Activated naive CD4-positive, alpha-beta T cell treated with anti-CD3 and anti-CD28 coated beads for 36 hours (primary cell): ENCODE data around the gene SLC17A2. TPM values are rescaled to one million over a fixed set of nuclear protein-coding genes. Genes with fewer than 3 reads are reported as not detected.
A peak's percentile ranks its signal among the peaks of the same experiment; 100 is the strongest.

Experiments
- CTCF ChIA-PET: fragments of 350-600 bp; sonication (Branson Sonifier 250); formaldehyde crosslinking; loops from one replicate; lab custom pipeline; 2021; ENCODE audit warnings: antibody characterized with exemption; lab: Charles Lee
- DNase-seq: peaks from one replicate; pipeline ENCODE4 v3.0.0-alpha.2; 2020
- H3K27ac Mint-ChIP-seq: one replicate; pipeline ENCODE4 v1.8.0; 2021; ENCODE audit warnings: mild to moderate bottlenecking, mixed read lengths
- H3K27me3 Mint-ChIP-seq: one replicate; pipeline ENCODE4 v1.8.0; 2021; ENCODE audit warnings: low read depth, mixed read lengths
- H3K36me3 Mint-ChIP-seq: one replicate; pipeline ENCODE4 v1.8.0; 2021; ENCODE audit warnings: low read depth, mixed read lengths
- H3K4me1 Mint-ChIP-seq: one replicate; pipeline ENCODE4 v1.8.0; 2021; ENCODE audit warnings: low read depth, mixed read lengths
- H3K4me3 Mint-ChIP-seq: one replicate; pipeline ENCODE4 v1.8.0; 2021; ENCODE audit warnings: mild to moderate bottlenecking, moderate library complexity, mixed read lengths
- H3K9me3 Mint-ChIP-seq: one replicate; pipeline ENCODE4 v1.8.0; 2021; ENCODE audit warnings: mixed read lengths
- intact Hi-C: fragments of 100-400 bp; cut with micrococcal nuclease; formaldehyde crosslinking; loops from one replicate; pipeline ENCODE4 v1.15.1; 2023
- total RNA-seq, 2 experiments: library from RNA; stranded (reverse); gene quantifications; one replicate each; pipeline ENCODE4 v1.2.3, GENCODE V29; 2021

Gene SLC17A2
- total RNA-seq, 2 experiments from 2014 or later = 0.07 to 0.14 TPM

DNA sequence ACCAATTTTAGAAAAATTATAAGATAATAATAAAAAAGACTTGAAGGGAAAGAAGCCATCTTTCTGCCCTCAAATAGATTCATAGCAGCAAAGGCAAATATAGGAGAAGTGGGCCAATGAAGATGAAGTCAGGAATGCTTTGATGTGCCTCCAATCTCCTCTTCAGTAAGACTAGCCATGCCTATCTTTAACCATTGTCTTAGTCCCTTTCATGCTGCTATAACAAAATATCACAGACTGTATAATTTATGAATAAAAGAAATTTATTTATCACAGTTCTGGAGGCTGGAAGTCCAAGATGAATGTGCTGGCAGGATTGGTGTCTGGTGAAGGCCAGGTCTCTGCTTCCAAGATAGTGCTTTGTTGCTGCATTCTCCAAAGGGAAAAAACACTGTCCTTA is 37.6 kb downstream of the SLC17A2 start:
- no peak overlapping the region for H3K27ac Mint-ChIP-seq
- no peaks in the 10 kb centered on the region for H3K9me3 Mint-ChIP-seq
- CTCF ChIA-PET = no interaction called here
- no peaks in the 10 kb centered on the region for H3K36me3 Mint-ChIP-seq
- no peak overlapping the region for H3K4me3 Mint-ChIP-seq
- DNase-seq = no peak
- H3K4me1 Mint-ChIP-seq = no peaks in the 10 kb centered on the region
- peaks cover 2% of the 10 kb centered on the region for H3K27me3 Mint-ChIP-seq
- intact Hi-C loops = no loop called here

DNA sequence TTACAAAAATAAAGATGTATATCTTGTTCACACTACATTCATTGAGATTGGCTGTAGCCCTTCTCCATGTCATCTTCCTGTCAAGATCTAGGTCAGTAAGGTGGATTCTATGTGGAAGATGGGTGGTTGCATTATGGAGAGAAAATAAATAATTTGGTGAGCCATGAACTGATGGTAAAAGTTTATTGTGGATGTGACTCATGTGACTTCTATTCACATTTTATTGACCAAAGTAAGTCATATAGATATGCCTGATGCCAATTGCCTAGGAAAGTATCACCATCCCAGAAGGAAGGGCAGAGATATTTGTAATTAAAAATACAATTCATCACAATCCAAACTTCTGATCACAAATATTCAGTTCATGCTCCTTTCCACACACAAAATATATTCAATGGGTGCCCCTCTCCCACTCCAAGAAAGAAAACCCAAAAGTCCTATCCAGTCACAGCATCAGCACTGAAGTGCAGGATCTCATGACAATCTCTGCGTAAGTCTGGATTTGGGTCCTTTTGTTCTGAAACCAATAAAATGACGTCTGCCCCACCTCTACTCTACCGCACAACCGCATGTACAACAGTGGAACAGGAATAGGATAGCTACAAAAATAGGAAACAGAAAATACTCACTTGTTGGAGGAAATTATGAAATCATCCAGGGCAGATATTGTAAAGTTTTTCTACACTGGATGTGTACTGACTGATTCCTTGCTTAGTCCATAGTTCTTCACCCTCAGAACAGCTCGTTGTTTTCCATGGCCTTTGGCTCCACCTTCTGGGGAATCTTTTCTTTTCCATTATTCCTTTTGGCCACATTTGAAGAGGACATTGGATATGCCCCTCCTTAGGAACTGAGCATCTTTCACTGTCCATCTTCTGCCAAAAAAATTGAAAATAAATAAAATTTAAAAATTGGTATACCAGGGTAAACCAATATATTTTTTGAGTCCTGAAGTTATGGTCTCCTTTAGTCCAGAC is 40.3 kb downstream of the SLC17A2 start:
- CTCF ChIA-PET = interaction anchor here (0.7 to 1.8 kb wide), 3 partner anchors 9 to 187 kb away, joined by 3 to 5 read pairs (median 4); no protein-coding TSS in a partner anchor
- H3K27ac Mint-ChIP-seq = no peak overlapping the region
- peaks cover 2% of the 10 kb centered on the region for H3K27me3 Mint-ChIP-seq
- DNase-seq = peak; percentile 33
- H3K9me3 Mint-ChIP-seq = peaks cover 2% of the 10 kb centered on the region
- intact Hi-C loops = loop anchor here (1.0 to 2.0 kb wide), 2 partner anchors 101 to 170 kb away; no protein-coding TSS in a partner anchor
- H3K4me3 Mint-ChIP-seq = no peak overlapping the region
- no peaks in the 10 kb centered on the region for H3K36me3 Mint-ChIP-seq
- H3K4me1 Mint-ChIP-seq = no peaks in the 10 kb centered on the region

GRCh38 chr6:25888626-25889025 is 41.9 kb downstream of the SLC17A2 start:
- DNase-seq = no peak
- Mint-ChIP-seq H3K9me3 (peaks cover 2% of the 10 kb centered on the region), H3K4me3 (no peak overlapping the region), H3K27ac (no peak overlapping the region), H3K4me1 (no peaks in the 10 kb centered on the region), H3K36me3 (no peaks in the 10 kb centered on the region), H3K27me3 (peaks cover 2% of the 10 kb centered on the region)
- intact Hi-C loops = no loop called here
- CTCF ChIA-PET = interaction anchor here (1.2 kb wide), 1 partner anchor 99 kb away, joined by 4 read pairs; no protein-coding TSS in a partner anchor

DNA sequence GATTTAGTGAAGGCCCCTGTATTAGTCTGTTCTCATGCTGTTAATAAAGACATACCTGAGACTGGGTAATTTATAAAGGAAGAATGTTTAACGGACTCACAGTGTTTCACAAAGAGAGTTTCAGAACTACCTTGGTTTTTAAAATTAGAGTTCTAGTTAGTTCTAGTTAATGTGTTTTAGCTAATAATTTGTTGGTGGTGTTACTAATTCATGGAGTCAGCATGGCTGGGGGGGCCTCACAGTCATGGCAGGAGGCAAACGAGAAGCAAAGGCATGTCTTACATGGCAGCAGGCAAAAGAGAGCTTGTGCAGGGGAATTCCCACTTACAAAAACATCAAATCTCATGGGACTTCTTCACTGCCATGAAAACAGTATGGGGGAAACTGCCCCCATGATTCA is 44.4 kb downstream of the SLC17A2 start:
- CTCF ChIA-PET = interaction anchor here (0.6 to 1.7 kb wide), 3 partner anchors 11 to 139 kb away, joined by 3 to 4 read pairs (median 3); no protein-coding TSS in a partner anchor
- H3K27ac Mint-ChIP-seq = no peak overlapping the region
- intact Hi-C loops = no loop called here

GRCh38 chr6:25883991-25884390 is 46.5 kb downstream of the SLC17A2 start:
- CTCF ChIA-PET = no interaction called here

More for the DNA sequence above, 44.4 kb downstream of the SLC17A2 start:
- H3K4me1 Mint-ChIP-seq = no peaks in the 10 kb centered on the region
- H3K9me3 Mint-ChIP-seq = peaks cover 2% of the 10 kb centered on the region
- H3K4me3 Mint-ChIP-seq = no peak overlapping the region
- H3K36me3 Mint-ChIP-seq = no peaks in the 10 kb centered on the region
- no peaks in the 10 kb centered on the region for H3K27me3 Mint-ChIP-seq
- DNase-seq = no peak

DNA sequence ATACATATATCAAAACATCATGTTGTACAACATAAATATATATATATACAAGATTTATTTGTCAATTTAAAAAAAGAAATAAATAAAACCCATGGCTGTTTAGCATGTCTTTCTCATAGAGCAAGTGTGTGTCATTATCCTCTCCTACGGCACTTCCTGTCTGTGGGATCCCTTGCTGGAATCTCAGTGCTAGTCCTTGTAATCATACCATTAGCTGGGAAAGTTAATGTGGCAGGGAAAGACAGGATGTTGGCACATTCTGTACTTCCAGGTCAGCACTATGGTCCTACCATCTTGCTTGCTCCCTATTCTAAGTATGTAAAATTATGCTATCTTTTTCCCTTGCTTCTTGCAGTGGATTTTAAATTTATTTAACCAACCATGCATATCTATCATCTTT is 47.0 kb downstream of the SLC17A2 start:
- H3K27ac Mint-ChIP-seq = no peak overlapping the region
- H3K9me3 Mint-ChIP-seq = peaks cover 2% of the 10 kb centered on the region
- no peak overlapping the region for H3K4me3 Mint-ChIP-seq
- H3K27me3 Mint-ChIP-seq = no peaks in the 10 kb centered on the region
- H3K36me3 Mint-ChIP-seq = no peaks in the 10 kb centered on the region
- CTCF ChIA-PET = no interaction called here
- DNase-seq = no peak
- intact Hi-C loops = loop anchor here (2.0 kb wide), 2 partner anchors 95 to 109 kb away; no protein-coding TSS in a partner anchor
- no peaks in the 10 kb centered on the region for H3K4me1 Mint-ChIP-seq

More at GRCh38 chr6:25883991-25884390, 46.5 kb downstream of the SLC17A2 start:
- intact Hi-C loops = loop anchor here (2.0 kb wide), 2 partner anchors 95 to 109 kb away; no protein-coding TSS in a partner anchor
- Mint-ChIP-seq H3K27ac (no peak overlapping the region), H3K4me1 (no peaks in the 10 kb centered on the region), H3K4me3 (no peak overlapping the region), H3K36me3 (no peaks in the 10 kb centered on the region), H3K9me3 (peaks cover 2% of the 10 kb centered on the region), H3K27me3 (no peaks in the 10 kb centered on the region)
- DNase-seq = no peak

DNA sequence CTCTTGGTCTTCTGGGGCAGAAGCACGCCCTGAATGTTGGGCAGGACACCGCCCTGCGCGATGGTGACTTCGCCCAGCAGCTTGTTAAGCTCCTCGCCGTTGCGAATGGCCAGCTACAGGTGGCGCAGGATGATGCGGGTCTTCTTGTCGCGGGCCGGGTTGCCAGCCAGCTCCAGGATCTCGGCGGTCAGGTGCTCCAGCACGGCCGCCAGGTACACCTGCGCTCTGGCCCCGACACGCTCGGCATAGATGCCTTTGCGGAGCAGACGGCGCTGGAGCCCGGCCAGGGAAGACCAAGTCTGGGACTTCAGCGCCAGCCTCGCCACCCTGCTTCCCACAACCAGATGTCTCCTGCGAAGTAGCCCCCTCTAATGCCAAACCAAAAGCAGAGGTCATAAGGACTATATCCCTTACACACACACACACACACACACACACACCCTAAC is 48.4 kb downstream of the SLC17A2 start:
- Mint-ChIP-seq H3K36me3 (no peaks in the 10 kb centered on the region), H3K4me1 (no peaks in the 10 kb centered on the region), H3K27ac (no peak overlapping the region), H3K27me3 (no peaks in the 10 kb centered on the region), H3K4me3 (peak overlapping the region; percentile 72), H3K9me3 (peaks cover 2% of the 10 kb centered on the region)
- CTCF ChIA-PET = interaction anchor here (0.6 to 2.0 kb wide), 9 partner anchors 8 to 745 kb away, joined by 3 to 5 read pairs (median 4); no protein-coding TSS in a partner anchor
- intact Hi-C loops = loop anchor here (2.0 kb wide), 2 partner anchors 93 to 111 kb away; no protein-coding TSS in a partner anchor
- DNase-seq = peak; percentile 49

GRCh38 chr6:25880601-25881000 is 49.9 kb downstream of the SLC17A2 start:
- Mint-ChIP-seq H3K36me3 (no peaks in the 10 kb centered on the region), H3K4me3 (no peak overlapping the region), H3K9me3 (no peaks in the 10 kb centered on the region), H3K27ac (no peak overlapping the region), H3K4me1 (no peaks in the 10 kb centered on the region), H3K27me3 (no peaks in the 10 kb centered on the region)
- CTCF ChIA-PET = no interaction called here
- no peak for DNase-seq
- intact Hi-C loops = no loop called here

- no peak overlapping the region for H3K27ac Mint-ChIP-seq
- no peaks in the 10 kb centered on the region for H3K27me3 Mint-ChIP-seq
- CTCF ChIA-PET = no interaction called here
- no peaks in the 10 kb centered on the region for H3K9me3 Mint-ChIP-seq
- DNase-seq = no peak
- no peak overlapping the region for H3K4me3 Mint-ChIP-seq
- peaks cover 4% of the 10 kb centered on the region for H3K4me1 Mint-ChIP-seq
- H3K36me3 Mint-ChIP-seq = no peaks in the 10 kb centered on the region
- intact Hi-C loops = no loop called here
Measured at GRCh38 chr6:25878721-25879322, 51.7 kb downstream of the SLC17A2 start.

DNA sequence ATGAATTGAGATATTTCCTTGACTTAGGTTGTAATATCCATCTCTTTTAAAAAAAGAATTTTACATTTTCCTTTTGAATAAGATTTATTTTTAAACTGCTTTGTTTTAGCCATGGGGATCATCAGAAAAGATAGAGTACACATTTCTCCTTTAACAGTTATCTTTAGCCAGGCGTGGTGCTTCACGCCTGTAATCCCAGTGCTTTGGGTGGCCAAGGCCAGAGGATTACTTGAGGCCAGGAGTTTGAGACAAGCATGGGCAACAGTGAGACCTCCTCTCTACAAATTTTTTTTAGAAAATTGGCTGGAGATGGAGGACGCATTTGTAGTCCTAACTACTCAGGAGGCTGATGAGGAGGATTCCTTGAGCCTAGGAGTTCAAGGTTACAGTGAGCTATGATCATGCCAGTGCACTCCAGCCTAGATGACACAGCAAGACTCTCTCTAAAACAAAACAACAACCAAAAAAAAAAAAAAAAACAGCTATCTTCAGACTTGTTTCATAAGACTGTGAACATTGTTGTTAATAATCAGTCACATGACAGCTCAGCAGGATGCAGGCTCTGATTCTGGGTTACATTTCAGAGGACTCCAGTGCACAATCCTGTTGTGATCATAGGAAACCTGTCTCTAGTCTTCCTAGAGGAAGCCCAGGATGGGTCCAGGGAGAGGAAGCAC is 54.4 kb downstream of the SLC17A2 start:
- no peak overlapping the region for H3K27ac Mint-ChIP-seq
- H3K4me1 Mint-ChIP-seq = peaks cover 9% of the 10 kb centered on the region
- DNase-seq = no peak
- intact Hi-C loops = no loop called here
- no peaks in the 10 kb centered on the region for H3K27me3 Mint-ChIP-seq
- H3K36me3 Mint-ChIP-seq = no peaks in the 10 kb centered on the region
- no peaks in the 10 kb centered on the region for H3K9me3 Mint-ChIP-seq
- H3K4me3 Mint-ChIP-seq = no peak overlapping the region
- CTCF ChIA-PET = interaction anchor here (0.6 to 1.5 kb wide), 4 partner anchors 87 to 538 kb away, joined by 3 to 6 read pairs (median 4); no protein-coding TSS in a partner anchor

DNA sequence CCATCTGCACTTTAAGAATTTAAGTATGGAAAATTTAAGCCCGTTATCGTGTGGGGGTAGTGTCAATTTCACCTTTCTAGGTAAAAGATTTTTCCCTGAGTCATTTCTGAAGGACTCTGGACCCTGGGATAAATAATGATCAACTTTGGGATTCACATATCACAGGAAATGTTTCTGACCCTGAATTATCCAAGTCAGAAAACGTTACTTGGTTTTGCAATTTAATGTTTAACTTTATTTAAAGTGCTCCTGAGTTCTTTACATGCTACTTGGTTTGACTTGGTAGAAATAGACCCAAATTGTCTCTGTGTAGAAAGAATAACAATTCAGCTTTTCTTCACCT is 55.0 kb downstream of the SLC17A2 start:
- H3K27me3 Mint-ChIP-seq = no peaks in the 10 kb centered on the region
- no peak for DNase-seq
- H3K4me1 Mint-ChIP-seq = peaks cover 9% of the 10 kb centered on the region
- intact Hi-C loops = no loop called here
- H3K4me3 Mint-ChIP-seq = no peak overlapping the region
- CTCF ChIA-PET = interaction anchor here (0.6 to 1.5 kb wide), 3 partner anchors 87 to 537 kb away, joined by 3 to 4 read pairs (median 3); no protein-coding TSS in a partner anchor
- no peak overlapping the region for H3K27ac Mint-ChIP-seq
- no peaks in the 10 kb centered on the region for H3K9me3 Mint-ChIP-seq
- H3K36me3 Mint-ChIP-seq = no peaks in the 10 kb centered on the region
